K562 (cell line): ENCODE measurements around the gene DUSP9. TPM values are rescaled to one million over a fixed set of nuclear protein-coding genes. Genes with fewer than 3 reads are reported as not detected.

Experiments used
- ATAC-seq: fragments of 200-7000 bp; cut with Tn5 transposase; 3 replicates; pipeline ENCODE4 v1.9.1; 2020; ENCODE audit warnings: moderate library complexity
- BruUV-seq: library from RNA; stranded (reverse); fragments of 400-500 nt; replicated peaks from 2 replicates; lab custom pipeline; 2021; lab: Mats Ljungman, UMichigan
- CTCF ChIA-PET: fragments of 300-600 bp; formaldehyde crosslinking; extraction: SDS; loops from one replicate; lab custom pipeline; 2021; ENCODE audit warnings: low intra/inter-chr PET ratio; lab: Yijun Ruan, JAX
- POLR2A ChIA-PET: fragments of 300-600, 350-650 bp; sonication (Branson Sonifier 250); formaldehyde crosslinking; extraction: SDS; loops from one replicate; lab custom pipeline; 2021; ENCODE audit warnings: antibody characterized with exemption, inconsistent platforms; lab: Yijun Ruan, JAX
- DNase-seq, 4 experiments: peaks; one replicate each; pipeline versions ENCODE4 v3.0.0 to v3.0.0-alpha.2; 2011 to 2018; ENCODE audit warnings: low spot score in 3 of 4, mixed read lengths in 3 of 4; ENCODE audit errors: extremely low read depth in 1 of 4
- FAIRE-seq: peaks from 2 replicates; lab custom pipeline; 2011; peaks lifted over from hg19 to GRCh38; lab: Jason Lieb, UNC
- H2AFZ ChIP-seq: 2 replicates; pipeline ENCODE4 v1.6.0; 2011; ENCODE audit warnings: low read depth, low read length, control low read depth, inconsistent platforms
- H3K27ac ChIP-seq: fragments of 200-600 bp; 3 replicates; pipeline ENCODE4 v1.8.0; 2011; ENCODE audit warnings: low read depth, mild to moderate bottlenecking, control low read depth, inconsistent platforms, low read length, moderate library complexity, mixed read lengths; ENCODE audit errors: extremely low read depth
- H3K27me3 ChIP-seq, 2 experiments: fragments of 300-600 bp in 1 of 2; 2 replicates in 1 of 2; 3 replicates in 1 of 2; pipeline versions ENCODE4 v1.6.0 to v1.8.0; 2011; ENCODE audit warnings: inconsistent platforms in 2 of 2, low read length in 2 of 2, mild to moderate bottlenecking in 1 of 2, mixed read lengths in 1 of 2, moderate library complexity in 1 of 2; ENCODE audit not compliant: control insufficient read depth in 2 of 2, insufficient read depth in 2 of 2
- H3K36me3 ChIP-seq: fragments of 300-600 bp; 3 replicates; pipeline ENCODE4 v1.8.0; 2011; ENCODE audit warnings: mild to moderate bottlenecking, low read length, inconsistent platforms; ENCODE audit not compliant: control insufficient read depth, insufficient read depth
- H3K4me1 ChIP-seq, 2 experiments: fragments of 200-600 bp in 1 of 2; replicated peaks in 1 of 2; 2 replicates in 1 of 2; 3 replicates in 1 of 2; pipeline versions ENCODE4 v1.5.1 to v1.8.0; 2011; ENCODE audit warnings: inconsistent platforms in 2 of 2, low read length in 2 of 2, mild to moderate bottlenecking in 1 of 2, mixed read lengths in 1 of 2, moderate library complexity in 1 of 2; ENCODE audit not compliant: control insufficient read depth in 2 of 2, insufficient read depth in 2 of 2
- H3K4me2 ChIP-seq: 2 replicates; pipeline ENCODE4 v1.6.1; 2011; ENCODE audit warnings: low read length, control low read depth, inconsistent platforms, mixed read lengths; ENCODE audit not compliant: insufficient read depth
- H3K4me3 ChIP-seq: fragments of 200-600 bp; sonication (generic), shearing (Covaris generic); 2 replicates; pipeline ENCODE4 v1.5.1; 2016; ENCODE audit warnings: control low read depth, inconsistent platforms
- H3K79me2 ChIP-seq: fragments of 200-600 bp; 3 replicates; pipeline ENCODE4 v1.8.0; 2011; ENCODE audit warnings: low read length, inconsistent platforms; ENCODE audit not compliant: control insufficient read depth, insufficient read depth
- H3K9ac ChIP-seq, 2 experiments: 2 replicates each; pipeline versions ENCODE4 v1.6.0 to v1.6.1; 2011; ENCODE audit warnings: low read depth in 2 of 2, low read length in 2 of 2, control low read depth in 1 of 2, inconsistent platforms in 1 of 2, mild to moderate bottlenecking in 1 of 2, mixed read lengths in 1 of 2; ENCODE audit not compliant: insufficient read depth in 1 of 2
- H3K9me1 ChIP-seq: one replicate; pipeline ENCODE4 v1.6.0; 2011; ENCODE audit warnings: inconsistent platforms, mild to moderate bottlenecking, low read length, moderate library complexity; ENCODE audit not compliant: control insufficient read depth, insufficient read depth
- H3K9me3 ChIP-seq: replicated peaks from 2 replicates; pipeline ENCODE4 v1.5.1; 2011; ENCODE audit warnings: low read depth, low read length, inconsistent platforms; ENCODE audit not compliant: control insufficient read depth, insufficient read depth
- H4K20me1 ChIP-seq: replicated peaks from 2 replicates; pipeline ENCODE4 v1.6.1; 2011; ENCODE audit warnings: low read length, inconsistent platforms, mixed read lengths; ENCODE audit not compliant: control insufficient read depth, insufficient read depth
- ATF1 ChIP-seq, 2 experiments: fragments of 450-650 bp in 1 of 2; IDR thresholded peaks; 2 replicates each; pipeline ENCODE4 v1.6.1; 2016; ENCODE audit warnings: missing compliant biosample characterization in 1 of 2, missing genetic modification characterization in 1 of 2
- BRCA1 ChIP-seq, 2 experiments: fragments of 450-650 bp in 1 of 2; sonication (generic) in 1 of 2; formaldehyde crosslinking in 1 of 2; IDR thresholded peaks; 2 replicates each; pipeline versions ENCODE4 v1.5.0 to v1.6.1; 2017 to 2020; ENCODE audit warnings: mild to moderate bottlenecking in 1 of 2, missing genetic modification reagents in 1 of 2
- CAMTA2 ChIP-seq: fragments of 250-450 bp; sonication (Bioruptor Pico); conservative IDR thresholded peaks from 2 replicates; pipeline ENCODE4 v1.5.1; 2022
- CBX1 ChIP-seq: sonication (generic); IDR thresholded peaks from 2 replicates; pipeline ENCODE4 v1.6.1; 2016; ENCODE audit warnings: antibody characterized with exemption, low read depth, mild to moderate bottlenecking
- CCNT2 ChIP-seq: IDR thresholded peaks from 2 replicates; pipeline ENCODE4 v1.6.1; 2011; ENCODE audit warnings: borderline replicate concordance, low read depth, mild to moderate bottlenecking, moderate library complexity, mixed read lengths, low read length; ENCODE audit not compliant: insufficient read length; ENCODE audit errors: extremely low read depth
- KDM5B ChIP-seq: fragments of 200-600 bp; sonication (generic); IDR thresholded peaks from 2 replicates; pipeline ENCODE4 v1.6.1; 2012; ENCODE audit warnings: low read depth, mild to moderate bottlenecking, moderate library complexity, low read length, control low read depth, inconsistent platforms; ENCODE audit not compliant: insufficient replicate concordance
- TCF7 ChIP-seq: sonication (generic); IDR thresholded peaks from 2 replicates; pipeline ENCODE4 v1.6.1; 2016; ENCODE audit warnings: antibody characterized with exemption, borderline replicate concordance
- ZNF134 ChIP-seq: fragments of 250-450 bp; sonication (Bioruptor Pico); conservative IDR thresholded peaks from 2 replicates; pipeline ENCODE4 v1.4.0; 2020
- ZNF140 ChIP-seq: fragments of 250-450 bp; sonication (Bioruptor Pico); IDR thresholded peaks from 2 replicates; pipeline ENCODE4 v1.8.0; 2021; ENCODE audit warnings: moderate library complexity, mild to moderate bottlenecking, inconsistent platforms
- ZNF696 ChIP-seq: fragments of 250-450 bp; sonication (Bioruptor Pico); conservative IDR thresholded peaks from 2 replicates; pipeline ENCODE4 v1.4.0; 2020; ENCODE audit warnings: mild to moderate bottlenecking, moderate library complexity
- WGBS: fragments of 100-300 bp; shearing (Covaris generic); methylation state at CpG from one replicate; pipeline ENCODE4 v1.1.6; 2016; ENCODE audit warnings: low coverage, mixed read lengths; ENCODE audit not compliant: insufficient coverage; ENCODE audit errors: missing lambda C conversion rate; 5-methylcytosine and 5-hydroxymethylcytosine counted together
- in situ Hi-C: fragments of 300-500 bp; cut with MboI; formaldehyde crosslinking; loops from 4 replicates; pipeline ENCODE4 v1.15.0; 2018; ENCODE audit warnings: inconsistent platforms, mixed read lengths
- intact Hi-C: fragments of 100-400 bp; cut with micrococcal nuclease; formaldehyde crosslinking; loops from 2 replicates; pipeline ENCODE4 v1.14.2; 2022
- polyA plus RNA-seq, 8 experiments: library from polyadenylated mRNA; depleted of rRNA in 4 of 8; stranded (reverse) in 5 of 8; unstranded in 3 of 8; fragments of >200 nt; fragmentation: Nextera tagmentation in 2 of 8; fragmentation: Illumina TruSeq in 1 of 8; extraction: Ambion mirVana in 2 of 8; extraction: Trizol in 1 of 8; gene quantifications; 2 replicates each; pipeline versions ENCODE4 v1.2.1 to v1.2.3, GENCODE V29; 2011 to 2014; ENCODE audit warnings: inconsistent platforms in 1 of 8, missing spikeins in 1 of 8
- total RNA-seq, 7 experiments: library from RNA; depleted of rRNA in 6 of 7; stranded (reverse); fragments of >200 nt in 6 of 7; fragmentation: Illumina TruSeq in 2 of 7; extraction: Trizol in 2 of 7; gene quantifications; 2 replicates each; pipeline versions ENCODE4 v1.2.1 to v1.2.3, GENCODE V29; 2011 to 2021; ENCODE audit warnings: low replicate concordance in 1 of 7
- TF ChIP-seq, protein P1 (sequence below): fragments of 250-450 bp; sonication (Bioruptor Pico); IDR thresholded peaks from 2 replicates; pipeline ENCODE4 v1.5.0; 2021; ENCODE audit warnings: mild to moderate bottlenecking, moderate library complexity
- TF ChIP-seq, protein P2 (sequence below): IDR thresholded peaks from 2 replicates; pipeline ENCODE4 v1.6.1; 2012; ENCODE audit warnings: low read depth, low read length, improper control_type of control experiment, borderline replicate concordance
- TF ChIP-seq, protein P3 (sequence below): fragments of 200-400 bp; formaldehyde crosslinking; IDR thresholded peaks from 2 replicates; pipeline ENCODE4 v1.6.1; 2017; ENCODE audit warnings: mild to moderate bottlenecking, low read depth, low read length, moderate library complexity
- TF ChIP-seq, protein P4 (sequence below): sonication (generic); formaldehyde crosslinking; IDR thresholded peaks from 2 replicates; pipeline ENCODE4 v1.9.0; 2022; ENCODE audit warnings: mild to moderate bottlenecking, missing genetic modification reagents

The DUSP9 gene
- total and polyA plus RNA-seq, 9 of the 15 experiments (the other 6 are each of a cell fraction or from before 2014, with no cell fraction given), result 0.11 to 14.1 (median 5.5) TPM

DNA sequence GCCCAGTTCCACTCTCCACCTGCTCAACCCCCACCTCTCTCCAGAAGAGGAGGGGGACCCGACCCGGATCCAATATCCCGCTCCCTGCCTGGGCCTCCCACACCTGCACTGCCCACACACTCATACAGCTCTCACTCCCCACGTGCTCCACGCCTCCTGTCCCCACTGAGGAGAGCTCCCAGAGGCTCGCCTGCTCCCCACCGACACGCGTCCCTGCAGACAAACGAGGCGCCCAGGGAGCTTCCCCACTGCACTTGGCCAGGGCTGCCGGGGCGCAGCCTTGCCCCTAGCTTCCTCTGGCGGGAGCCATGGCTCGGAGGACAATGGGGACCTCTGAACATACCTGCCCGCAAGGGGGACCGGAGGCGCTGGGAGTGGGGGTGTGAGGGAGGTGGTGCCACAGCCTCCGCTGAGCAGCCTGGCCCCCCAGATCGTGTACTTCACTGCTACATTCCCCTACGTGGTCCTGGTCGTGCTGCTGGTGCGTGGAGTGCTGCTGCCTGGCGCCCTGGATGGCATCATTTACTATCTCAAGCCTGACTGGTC, 45.7 kb downstream of the DUSP9 start:
- no peak for DNase-seq
- Histone ChIP-seq H3K4me3 (no peak overlapping the region), H3K27me3 (no peaks in the 10 kb centered on the region), H3K36me3 (peaks cover 62% of the 10 kb centered on the region; the same call in 1 of the 3 replicates), H3K27ac (no peak overlapping the region), H3K9me1 (peaks cover 4% of the 10 kb centered on the region), H3K4me2 (no peak overlapping the region), H4K20me1 (peaks cover 13% of the 10 kb centered on the region), H3K9me3 (no peaks in the 10 kb centered on the region), H3K79me2 (peaks cover 37% of the 10 kb centered on the region), H3K4me1 (peaks cover 5 to 69% of the 10 kb centered on the region in 2 experiments; a peak in 4 of 5 replicates), H2AFZ (no peak overlapping the region), H3K9ac (no peak overlapping the region; a peak in 1 of 4 replicates)
- WGBS, result 88% methylated on average over 10 of the region's 24 CpGs
- no peak for ATAC-seq
- no peak for FAIRE-seq
- ChIA-PET POLR2A (interaction anchor here (0.5 to 1.0 kb wide), 4 partner anchors 26 to 87 kb away, joined by 3 read pairs; no protein-coding TSS in a partner anchor), CTCF (no interaction called here)
- intact Hi-C loops, result no loop called here
- in situ Hi-C loops, result no loop called here
- no TSS peak for BruUV-seq
- TF ChIP-seq ZNF140 (CRISPR knock-in tag) (no peak), ATF1 (CRISPR knock-in tag; IDR thresholded peaks at IDR 0.05) (no peak), ATF1 (tag; IDR thresholded peaks at IDR 0.05) (no peak), CBX1 (no peak), KDM5B (peak; percentile 52), BRCA1 (IDR thresholded peaks at IDR 0.05) (no peak), BRCA1 (CRISPR knock-in tag; IDR thresholded peaks at IDR 0.05) (no peak), ZNF696 (CRISPR knock-in tag) (no peak), CCNT2 (peak; percentile 55), ZNF134 (no peak), TCF7 (no peak), CAMTA2 (no peak)
- TF ChIP-seq, protein P1, sequence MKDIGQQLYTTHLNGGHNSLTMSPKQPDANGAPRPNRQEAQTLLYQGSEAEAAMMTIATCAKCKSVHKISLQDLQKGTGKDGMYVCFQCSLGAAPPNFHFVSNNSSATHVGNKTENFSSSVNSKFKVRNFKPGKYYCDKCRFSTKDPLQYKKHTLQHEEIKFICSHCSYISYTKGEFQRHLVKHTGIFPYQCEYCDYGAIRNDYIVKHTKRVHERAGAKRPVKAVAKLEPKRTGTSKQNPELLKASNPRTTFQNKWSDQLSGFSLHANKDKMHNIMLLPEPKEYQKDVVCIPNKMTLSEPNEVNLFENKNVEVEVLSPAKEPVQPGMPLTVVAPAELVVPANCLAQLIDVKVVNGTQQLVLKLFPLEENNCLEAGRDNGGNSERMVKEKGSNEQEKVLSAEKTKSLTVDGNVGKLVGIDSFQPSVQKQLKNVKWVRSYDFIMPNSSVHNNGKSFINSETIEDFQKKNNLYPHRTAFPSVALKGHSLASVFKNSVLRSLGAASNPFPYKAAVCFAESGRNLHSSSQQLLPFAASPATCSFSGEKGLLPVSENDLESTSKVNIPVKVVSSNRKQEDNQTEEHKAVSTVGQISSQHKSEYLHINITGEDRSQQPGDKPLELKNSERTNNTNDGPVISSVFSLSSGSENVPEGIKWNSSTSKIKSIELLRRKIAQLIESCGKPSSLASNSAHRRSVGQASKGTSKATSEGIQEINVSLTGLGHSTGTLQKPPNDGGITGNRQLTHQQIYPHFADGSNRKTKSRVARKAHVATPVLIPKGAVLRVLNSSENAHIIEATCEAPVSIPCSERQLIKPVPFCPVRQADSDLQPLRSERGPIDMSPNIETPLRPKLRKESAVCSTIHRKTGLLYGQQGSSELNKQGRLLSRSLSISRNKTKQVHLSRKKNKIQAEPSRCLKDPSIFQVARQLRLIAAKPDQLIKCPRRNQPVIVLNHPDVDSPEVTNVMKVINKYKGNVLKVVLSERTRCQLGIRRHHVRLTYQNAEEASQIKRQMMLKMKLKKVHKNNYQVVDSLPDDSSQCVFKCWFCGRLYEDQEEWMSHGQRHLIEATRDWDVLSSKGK, result no peak
- TF ChIP-seq, protein P2, sequence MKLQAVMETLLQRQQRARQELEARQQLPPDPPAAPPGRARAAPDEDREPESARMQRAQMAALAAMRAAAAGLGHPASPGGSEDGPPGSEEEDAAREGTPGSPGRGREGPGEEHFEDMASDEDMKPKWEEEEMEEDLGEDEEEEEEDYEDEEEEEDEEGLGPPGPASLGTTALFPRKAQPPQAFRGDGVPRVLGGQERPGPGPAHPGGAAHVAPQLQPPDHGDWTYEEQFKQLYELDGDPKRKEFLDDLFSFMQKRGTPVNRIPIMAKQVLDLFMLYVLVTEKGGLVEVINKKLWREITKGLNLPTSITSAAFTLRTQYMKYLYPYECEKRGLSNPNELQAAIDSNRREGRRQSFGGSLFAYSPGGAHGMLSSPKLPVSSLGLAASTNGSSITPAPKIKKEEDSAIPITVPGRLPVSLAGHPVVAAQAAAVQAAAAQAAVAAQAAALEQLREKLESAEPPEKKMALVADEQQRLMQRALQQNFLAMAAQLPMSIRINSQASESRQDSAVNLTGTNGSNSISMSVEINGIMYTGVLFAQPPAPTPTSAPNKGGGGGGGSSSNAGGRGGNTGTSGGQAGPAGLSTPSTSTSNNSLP, result no peak
- TF ChIP-seq, protein P3, sequence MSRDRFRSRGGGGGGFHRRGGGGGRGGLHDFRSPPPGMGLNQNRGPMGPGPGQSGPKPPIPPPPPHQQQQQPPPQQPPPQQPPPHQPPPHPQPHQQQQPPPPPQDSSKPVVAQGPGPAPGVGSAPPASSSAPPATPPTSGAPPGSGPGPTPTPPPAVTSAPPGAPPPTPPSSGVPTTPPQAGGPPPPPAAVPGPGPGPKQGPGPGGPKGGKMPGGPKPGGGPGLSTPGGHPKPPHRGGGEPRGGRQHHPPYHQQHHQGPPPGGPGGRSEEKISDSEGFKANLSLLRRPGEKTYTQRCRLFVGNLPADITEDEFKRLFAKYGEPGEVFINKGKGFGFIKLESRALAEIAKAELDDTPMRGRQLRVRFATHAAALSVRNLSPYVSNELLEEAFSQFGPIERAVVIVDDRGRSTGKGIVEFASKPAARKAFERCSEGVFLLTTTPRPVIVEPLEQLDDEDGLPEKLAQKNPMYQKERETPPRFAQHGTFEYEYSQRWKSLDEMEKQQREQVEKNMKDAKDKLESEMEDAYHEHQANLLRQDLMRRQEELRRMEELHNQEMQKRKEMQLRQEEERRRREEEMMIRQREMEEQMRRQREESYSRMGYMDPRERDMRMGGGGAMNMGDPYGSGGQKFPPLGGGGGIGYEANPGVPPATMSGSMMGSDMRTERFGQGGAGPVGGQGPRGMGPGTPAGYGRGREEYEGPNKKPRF, result no peak
- TF ChIP-seq, protein P4, sequence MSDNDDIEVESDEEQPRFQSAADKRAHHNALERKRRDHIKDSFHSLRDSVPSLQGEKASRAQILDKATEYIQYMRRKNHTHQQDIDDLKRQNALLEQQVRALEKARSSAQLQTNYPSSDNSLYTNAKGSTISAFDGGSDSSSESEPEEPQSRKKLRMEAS, result no peak
